ENCODE results near the gene SLC39A9.

The SLC39A9 gene

DNA sequence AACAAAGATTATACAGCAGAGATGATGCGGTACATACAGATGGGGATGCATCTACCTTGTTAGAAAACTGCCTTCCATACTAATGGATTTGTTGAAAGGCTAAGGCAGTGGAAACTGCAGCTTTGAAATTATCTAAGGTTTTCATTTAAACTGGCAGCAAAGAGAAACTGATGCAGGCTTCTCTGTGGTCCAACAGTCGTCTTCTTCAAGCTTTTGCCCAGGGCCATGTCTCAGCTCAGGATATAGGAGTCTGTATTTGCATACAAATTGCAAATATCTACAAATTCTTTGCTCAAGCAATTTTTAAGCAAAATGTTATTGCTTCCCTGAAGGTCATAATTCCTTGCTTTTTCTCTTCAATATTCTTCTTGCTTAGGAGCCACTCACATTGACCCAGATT, 34.1 kb upstream of the SLC39A9 start:
- no peak for DNase-seq (ENCODE audit: extremely low spot score)
- ChIA-PET CTCF (no interaction called here), POLR2A (no interaction called here)
- TF ChIP-seq SUZ12 (IDR thresholded peaks at IDR 0.05) (no peak), SP1 (IDR thresholded peaks at IDR 0.05) (no peak), PKNOX1 (IDR thresholded peaks at IDR 0.05) (no peak), FOXA1 (IDR thresholded peaks at IDR 0.05) (no peak), ELF4 (IDR thresholded peaks at IDR 0.05) (no peak), NFRKB (IDR thresholded peaks at IDR 0.05) (no peak), LEF1 (IDR thresholded peaks at IDR 0.05; ENCODE audit: borderline replicate concordance) (no peak), BHLHE40 (IDR thresholded peaks at IDR 0.05; ENCODE audit: borderline replicate concordance) (no peak), CTBP1 (IDR thresholded peaks at IDR 0.05; ENCODE audit: borderline replicate concordance) (no peak), L3MBTL2 (conservative IDR thresholded peaks at IDR 0.05) (no peak), FOXK2 (IDR thresholded peaks at IDR 0.05) (no peak), FOXM1 (IDR thresholded peaks at IDR 0.05; ENCODE audit: borderline replicate concordance) (no peak)

DNA sequence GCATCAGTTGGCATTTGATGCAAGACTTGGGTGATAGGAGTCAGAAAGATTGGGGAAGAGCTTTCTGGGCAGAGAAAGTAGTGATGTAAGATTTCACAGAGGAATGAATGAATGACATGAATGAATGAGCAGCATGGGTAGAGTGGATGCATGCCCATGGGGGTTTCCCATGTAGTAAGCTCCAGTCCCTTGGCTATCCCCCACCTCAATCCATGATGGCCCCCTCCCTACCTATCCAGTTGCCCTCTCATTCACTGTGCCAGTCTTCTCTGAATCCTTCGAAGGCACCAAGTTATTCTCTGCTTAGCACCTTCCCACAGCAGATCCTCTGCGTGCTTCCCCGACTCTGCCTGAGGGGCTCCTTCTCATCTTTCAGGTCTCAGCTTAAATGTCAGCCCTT, 32.4 kb upstream of the SLC39A9 start:
- TF ChIP-seq TARDBP (IDR thresholded peaks at IDR 0.05) (no peak), L3MBTL2 (conservative IDR thresholded peaks at IDR 0.05) (0 out of 2 replicates have a peak, but pooled peaks have one; percentile 12), SP1 (IDR thresholded peaks at IDR 0.05) (no peak)
- ChIA-PET CTCF (interaction anchor here (0.9 kb wide), 1 partner anchor 19 kb away, joined by 4 read pairs; no protein-coding TSS in a partner anchor), POLR2A (no interaction called here)
- no peak for DNase-seq (ENCODE audit: extremely low spot score)

GRCh38 chr14:69366761-69367160, 31.7 kb upstream of the SLC39A9 start:
- no peak for DNase-seq (ENCODE audit: extremely low spot score)
- TF ChIP-seq ARNT (IDR thresholded peaks at IDR 0.05) (no peak), BHLHE40 (IDR thresholded peaks at IDR 0.05; ENCODE audit: borderline replicate concordance) (no peak), ELF4 (IDR thresholded peaks at IDR 0.05) (no peak), LEF1 (IDR thresholded peaks at IDR 0.05; ENCODE audit: borderline replicate concordance) (no peak), SP1 (IDR thresholded peaks at IDR 0.05) (no peak), FOXK2 (IDR thresholded peaks at IDR 0.05) (no peak)
- ChIA-PET CTCF (interaction anchor here (0.9 kb wide), 1 partner anchor 20 kb away, joined by 4 read pairs; no protein-coding TSS in a partner anchor), POLR2A (no interaction called here)

DNA sequence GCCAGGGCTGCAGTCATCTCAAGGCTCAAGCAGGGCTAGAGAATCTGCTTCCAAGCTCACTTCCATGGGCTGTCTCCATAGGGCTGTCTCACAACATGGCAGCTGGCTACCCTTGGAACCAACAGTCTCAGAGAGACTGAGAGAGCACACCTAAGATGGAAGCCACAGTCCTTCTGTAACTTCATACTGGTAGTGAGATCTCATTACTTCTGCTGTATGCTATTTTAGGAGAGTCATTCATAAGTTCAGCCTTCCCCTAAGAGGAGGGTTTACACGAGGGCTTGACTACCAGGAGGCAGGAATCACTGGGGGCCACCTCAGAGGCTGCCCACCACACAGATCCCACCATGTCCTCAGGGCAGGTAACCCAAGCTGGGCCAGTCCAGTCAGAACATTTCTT, 30.1 kb upstream of the SLC39A9 start:
- POLR2A ChIA-PET, result no interaction called here
- TF ChIP-seq CTBP1 (IDR thresholded peaks at IDR 0.05; ENCODE audit: borderline replicate concordance) (no peak), TARDBP (IDR thresholded peaks at IDR 0.05) (no peak), L3MBTL2 (conservative IDR thresholded peaks at IDR 0.05) (no peak), FOXM1 (IDR thresholded peaks at IDR 0.05; ENCODE audit: borderline replicate concordance) (no peak), HDGF (IDR thresholded peaks at IDR 0.05; ENCODE audit: borderline replicate concordance) (no peak), SP1 (IDR thresholded peaks at IDR 0.05) (no peak), LEF1 (IDR thresholded peaks at IDR 0.05; ENCODE audit: borderline replicate concordance) (no peak), ARNT (IDR thresholded peaks at IDR 0.05) (no peak), PKNOX1 (IDR thresholded peaks at IDR 0.05) (no peak), FOXA1 (IDR thresholded peaks at IDR 0.05) (no peak), ELF4 (IDR thresholded peaks at IDR 0.05) (no peak)
- CTCF ChIA-PET, result no interaction called here

GRCh38 chr14:69370061-69370460, 28.4 kb upstream of the SLC39A9 start:
- no peak for DNase-seq (ENCODE audit: extremely low spot score)
- TF ChIP-seq NFRKB (IDR thresholded peaks at IDR 0.05) (no peak), L3MBTL2 (conservative IDR thresholded peaks at IDR 0.05) (no peak), FOXA1 (IDR thresholded peaks at IDR 0.05) (no peak), SP1 (IDR thresholded peaks at IDR 0.05) (no peak), BHLHE40 (IDR thresholded peaks at IDR 0.05; ENCODE audit: borderline replicate concordance) (no peak)
- CTCF ChIA-PET, result interaction anchor here (1.0 kb wide), 1 partner anchor 127 kb away, joined by 3 read pairs; no protein-coding TSS in a partner anchor
- POLR2A ChIA-PET, result interaction anchor here (0.7 kb wide), 1 partner anchor 28 kb away, joined by 4 read pairs; the partner anchor contains the start of genes ERH and SLC39A9

More for the DNA sequence above, 30.1 kb upstream of the SLC39A9 start:
- no peak for DNase-seq (ENCODE audit: extremely low spot score)

GRCh38 chr14:69372146-69372545, 26.3 kb upstream of the SLC39A9 start:
- no peak for DNase-seq (ENCODE audit: extremely low spot score)
- TF ChIP-seq FOXK2 (IDR thresholded peaks at IDR 0.05), result no peak
- no peak for TF ChIP-seq SUZ12 (IDR thresholded peaks at IDR 0.05)
- TF ChIP-seq LEF1 (IDR thresholded peaks at IDR 0.05; ENCODE audit: borderline replicate concordance), result no peak
- no peak for TF ChIP-seq BHLHE40 (IDR thresholded peaks at IDR 0.05; ENCODE audit: borderline replicate concordance)
- no peak for TF ChIP-seq ELF4 (IDR thresholded peaks at IDR 0.05)
- TF ChIP-seq TARDBP (IDR thresholded peaks at IDR 0.05), result no peak
- no peak for TF ChIP-seq NFRKB (IDR thresholded peaks at IDR 0.05)
- TF ChIP-seq ZNF384 (IDR thresholded peaks at IDR 0.05), result no peak
- TF ChIP-seq FOXA1 (IDR thresholded peaks at IDR 0.05), result no peak
- no peak for TF ChIP-seq L3MBTL2 (conservative IDR thresholded peaks at IDR 0.05)
- TF ChIP-seq FOXM1 (IDR thresholded peaks at IDR 0.05; ENCODE audit: borderline replicate concordance), result no peak
- TF ChIP-seq CTBP1 (IDR thresholded peaks at IDR 0.05; ENCODE audit: borderline replicate concordance), result no peak
- TF ChIP-seq ARNT (IDR thresholded peaks at IDR 0.05), result no peak
- no peak for TF ChIP-seq SP1 (IDR thresholded peaks at IDR 0.05)
- TF ChIP-seq HDGF (IDR thresholded peaks at IDR 0.05; ENCODE audit: borderline replicate concordance), result no peak
- no peak for TF ChIP-seq PKNOX1 (IDR thresholded peaks at IDR 0.05)
- CTCF ChIA-PET, result no interaction called here
- POLR2A ChIA-PET, result no interaction called here

GRCh38 chr14:69373104-69373503, 25.4 kb upstream of the SLC39A9 start:
- ChIA-PET CTCF (interaction anchor here (0.8 to 0.9 kb wide), 2 partner anchors 87 to 130 kb away, joined by 3 to 4 read pairs; no protein-coding TSS in a partner anchor), POLR2A (no interaction called here)
- no peak for DNase-seq (ENCODE audit: extremely low spot score)
- TF ChIP-seq ELF4 (IDR thresholded peaks at IDR 0.05), result no peak
- no peak for TF ChIP-seq CTBP1 (IDR thresholded peaks at IDR 0.05; ENCODE audit: borderline replicate concordance)
- TF ChIP-seq L3MBTL2 (conservative IDR thresholded peaks at IDR 0.05), result no peak
- TF ChIP-seq FOXA1 (IDR thresholded peaks at IDR 0.05), result no peak
- no peak for TF ChIP-seq PKNOX1 (IDR thresholded peaks at IDR 0.05)
- no peak for TF ChIP-seq SP1 (IDR thresholded peaks at IDR 0.05)
- no peak for TF ChIP-seq ZNF384 (IDR thresholded peaks at IDR 0.05)
- TF ChIP-seq ARNT (IDR thresholded peaks at IDR 0.05), result no peak
- TF ChIP-seq FOXM1 (IDR thresholded peaks at IDR 0.05; ENCODE audit: borderline replicate concordance), result no peak
- TF ChIP-seq BHLHE40 (IDR thresholded peaks at IDR 0.05; ENCODE audit: borderline replicate concordance), result no peak
- no peak for TF ChIP-seq NFRKB (IDR thresholded peaks at IDR 0.05)
- no peak for TF ChIP-seq TARDBP (IDR thresholded peaks at IDR 0.05)
- TF ChIP-seq FOXK2 (IDR thresholded peaks at IDR 0.05), result no peak
- no peak for TF ChIP-seq HDGF (IDR thresholded peaks at IDR 0.05; ENCODE audit: borderline replicate concordance)
- no peak for TF ChIP-seq LEF1 (IDR thresholded peaks at IDR 0.05; ENCODE audit: borderline replicate concordance)
- TF ChIP-seq SUZ12 (IDR thresholded peaks at IDR 0.05), result no peak
